Thyroid gland (tissue), 4 donors: ENCODE measurements around the gene SLC29A4.

Experiments used
- POLR2A ChIP-seq, 2 donors: fragments of 450-650 bp; IDR thresholded peaks; one replicate each; pipeline ENCODE4 v1.6.1; 2017; ENCODE audit warnings: antibody characterized with exemption in 2 of 2, mild to moderate bottlenecking in 2 of 2, moderate library complexity in 1 of 2
- TF ChIP-seq, protein P1 (sequence below), 6 experiments: fragments of 200-600 bp in 3 of 6; fragments of 450-650 bp in 3 of 6; sonication (generic) in 3 of 6; IDR thresholded peaks; one replicate each; pipeline ENCODE4 v1.5.1; 2016 to 2019; ENCODE audit warnings: antibody characterized with exemption in 6 of 6, mild to moderate bottlenecking in 2 of 6, inconsistent platforms in 1 of 6, moderate library complexity in 1 of 6

DNA sequence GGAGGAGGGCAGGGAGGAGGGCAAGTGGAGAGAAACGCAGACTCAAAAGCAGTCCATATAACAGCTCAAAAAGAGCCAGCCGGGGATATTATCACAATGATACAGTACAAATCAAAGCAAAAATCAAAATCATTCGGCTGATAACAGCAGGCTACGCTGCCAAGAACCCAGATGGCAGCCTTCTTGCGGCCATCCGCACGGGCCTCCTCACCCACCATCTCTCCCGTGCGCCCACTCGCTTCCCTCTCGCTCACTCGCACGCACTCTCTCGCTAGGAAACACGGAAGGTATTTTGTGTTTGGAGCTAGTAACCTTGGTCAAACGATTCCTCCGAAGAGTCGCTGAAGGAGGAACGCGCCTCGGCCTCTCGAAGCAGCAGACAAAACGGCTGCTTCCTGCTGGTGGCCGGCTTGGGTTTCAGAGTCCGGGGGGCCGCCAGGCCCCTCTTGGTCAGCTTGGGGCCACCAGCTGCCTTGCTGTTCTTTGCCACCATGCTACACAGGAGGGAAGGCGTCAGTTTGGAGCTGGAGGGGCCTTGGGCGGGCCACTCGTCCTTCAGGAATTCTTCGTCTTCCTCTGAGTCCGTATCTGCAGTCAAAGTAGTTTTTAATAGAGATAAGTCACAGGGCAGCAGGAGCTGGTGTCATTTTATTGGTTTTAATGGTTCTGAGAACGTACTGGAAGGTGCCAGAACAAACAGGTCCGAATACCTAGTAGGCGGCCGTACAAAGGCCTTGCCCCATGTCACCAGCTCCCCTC is 68.9 kb downstream of the SLC29A4 start:
- TF ChIP-seq, protein P1, sequence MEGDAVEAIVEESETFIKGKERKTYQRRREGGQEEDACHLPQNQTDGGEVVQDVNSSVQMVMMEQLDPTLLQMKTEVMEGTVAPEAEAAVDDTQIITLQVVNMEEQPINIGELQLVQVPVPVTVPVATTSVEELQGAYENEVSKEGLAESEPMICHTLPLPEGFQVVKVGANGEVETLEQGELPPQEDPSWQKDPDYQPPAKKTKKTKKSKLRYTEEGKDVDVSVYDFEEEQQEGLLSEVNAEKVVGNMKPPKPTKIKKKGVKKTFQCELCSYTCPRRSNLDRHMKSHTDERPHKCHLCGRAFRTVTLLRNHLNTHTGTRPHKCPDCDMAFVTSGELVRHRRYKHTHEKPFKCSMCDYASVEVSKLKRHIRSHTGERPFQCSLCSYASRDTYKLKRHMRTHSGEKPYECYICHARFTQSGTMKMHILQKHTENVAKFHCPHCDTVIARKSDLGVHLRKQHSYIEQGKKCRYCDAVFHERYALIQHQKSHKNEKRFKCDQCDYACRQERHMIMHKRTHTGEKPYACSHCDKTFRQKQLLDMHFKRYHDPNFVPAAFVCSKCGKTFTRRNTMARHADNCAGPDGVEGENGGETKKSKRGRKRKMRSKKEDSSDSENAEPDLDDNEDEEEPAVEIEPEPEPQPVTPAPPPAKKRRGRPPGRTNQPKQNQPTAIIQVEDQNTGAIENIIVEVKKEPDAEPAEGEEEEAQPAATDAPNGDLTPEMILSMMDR (IDR thresholded peaks at IDR 0.05), result no peak
- TF ChIP-seq POLR2A (IDR thresholded peaks at IDR 0.05), result no peak
